Measurements from ENCODE around the gene PTPN3. TPM values are rescaled to one million over a fixed set of nuclear protein-coding genes. Genes with fewer than 3 reads are reported as not detected.

The PTPN3 gene
- total and polyA plus RNA-seq, 2 experiments from 2014 or later, result 1.4 to 2.6 TPM

DNA sequence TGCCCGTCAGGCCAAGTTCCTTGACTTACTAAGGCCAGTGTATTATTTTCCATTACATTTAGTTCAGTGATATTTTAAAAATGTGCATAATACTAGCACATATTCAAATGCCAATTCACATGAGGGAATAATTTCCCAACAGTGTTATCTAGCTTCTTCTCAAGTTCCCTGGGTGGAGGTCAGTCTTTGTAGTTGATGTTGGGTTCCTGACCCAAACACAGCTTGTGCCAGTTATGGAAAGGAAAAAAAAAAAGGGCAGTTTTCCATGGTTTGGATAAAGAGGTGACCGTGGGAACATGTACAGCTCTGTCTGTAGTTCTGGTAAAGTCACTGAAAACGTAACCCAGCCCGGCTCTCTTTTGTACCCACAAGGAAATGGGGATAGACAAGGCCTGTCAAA, 11.5 kb upstream of the PTPN3 start (continued):
- TF ChIP-seq, protein P1, sequence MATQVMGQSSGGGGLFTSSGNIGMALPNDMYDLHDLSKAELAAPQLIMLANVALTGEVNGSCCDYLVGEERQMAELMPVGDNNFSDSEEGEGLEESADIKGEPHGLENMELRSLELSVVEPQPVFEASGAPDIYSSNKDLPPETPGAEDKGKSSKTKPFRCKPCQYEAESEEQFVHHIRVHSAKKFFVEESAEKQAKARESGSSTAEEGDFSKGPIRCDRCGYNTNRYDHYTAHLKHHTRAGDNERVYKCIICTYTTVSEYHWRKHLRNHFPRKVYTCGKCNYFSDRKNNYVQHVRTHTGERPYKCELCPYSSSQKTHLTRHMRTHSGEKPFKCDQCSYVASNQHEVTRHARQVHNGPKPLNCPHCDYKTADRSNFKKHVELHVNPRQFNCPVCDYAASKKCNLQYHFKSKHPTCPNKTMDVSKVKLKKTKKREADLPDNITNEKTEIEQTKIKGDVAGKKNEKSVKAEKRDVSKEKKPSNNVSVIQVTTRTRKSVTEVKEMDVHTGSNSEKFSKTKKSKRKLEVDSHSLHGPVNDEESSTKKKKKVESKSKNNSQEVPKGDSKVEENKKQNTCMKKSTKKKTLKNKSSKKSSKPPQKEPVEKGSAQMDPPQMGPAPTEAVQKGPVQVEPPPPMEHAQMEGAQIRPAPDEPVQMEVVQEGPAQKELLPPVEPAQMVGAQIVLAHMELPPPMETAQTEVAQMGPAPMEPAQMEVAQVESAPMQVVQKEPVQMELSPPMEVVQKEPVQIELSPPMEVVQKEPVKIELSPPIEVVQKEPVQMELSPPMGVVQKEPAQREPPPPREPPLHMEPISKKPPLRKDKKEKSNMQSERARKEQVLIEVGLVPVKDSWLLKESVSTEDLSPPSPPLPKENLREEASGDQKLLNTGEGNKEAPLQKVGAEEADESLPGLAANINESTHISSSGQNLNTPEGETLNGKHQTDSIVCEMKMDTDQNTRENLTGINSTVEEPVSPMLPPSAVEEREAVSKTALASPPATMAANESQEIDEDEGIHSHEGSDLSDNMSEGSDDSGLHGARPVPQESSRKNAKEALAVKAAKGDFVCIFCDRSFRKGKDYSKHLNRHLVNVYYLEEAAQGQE (IDR thresholded peaks at IDR 0.05; ENCODE audit: unreplicated experiment), result no peak
- TF ChIP-seq, protein P2, sequence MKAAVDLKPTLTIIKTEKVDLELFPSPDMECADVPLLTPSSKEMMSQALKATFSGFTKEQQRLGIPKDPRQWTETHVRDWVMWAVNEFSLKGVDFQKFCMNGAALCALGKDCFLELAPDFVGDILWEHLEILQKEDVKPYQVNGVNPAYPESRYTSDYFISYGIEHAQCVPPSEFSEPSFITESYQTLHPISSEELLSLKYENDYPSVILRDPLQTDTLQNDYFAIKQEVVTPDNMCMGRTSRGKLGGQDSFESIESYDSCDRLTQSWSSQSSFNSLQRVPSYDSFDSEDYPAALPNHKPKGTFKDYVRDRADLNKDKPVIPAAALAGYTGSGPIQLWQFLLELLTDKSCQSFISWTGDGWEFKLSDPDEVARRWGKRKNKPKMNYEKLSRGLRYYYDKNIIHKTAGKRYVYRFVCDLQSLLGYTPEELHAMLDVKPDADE (IDR thresholded peaks at IDR 0.05), result no peak
- TF ChIP-seq EZH2 (IDR thresholded peaks at IDR 0.05; ENCODE audit: low read depth, unreplicated experiment) (no peak), ZNF114 (CRISPR knock-in tag; IDR thresholded peaks at IDR 0.05) (no peak), STAT1 (IDR thresholded peaks at IDR 0.05; ENCODE audit: unreplicated experiment) (no peak), ZNF331 (CRISPR knock-in tag; IDR thresholded peaks at IDR 0.05; ENCODE audit: low read depth) (no peak)

DNA sequence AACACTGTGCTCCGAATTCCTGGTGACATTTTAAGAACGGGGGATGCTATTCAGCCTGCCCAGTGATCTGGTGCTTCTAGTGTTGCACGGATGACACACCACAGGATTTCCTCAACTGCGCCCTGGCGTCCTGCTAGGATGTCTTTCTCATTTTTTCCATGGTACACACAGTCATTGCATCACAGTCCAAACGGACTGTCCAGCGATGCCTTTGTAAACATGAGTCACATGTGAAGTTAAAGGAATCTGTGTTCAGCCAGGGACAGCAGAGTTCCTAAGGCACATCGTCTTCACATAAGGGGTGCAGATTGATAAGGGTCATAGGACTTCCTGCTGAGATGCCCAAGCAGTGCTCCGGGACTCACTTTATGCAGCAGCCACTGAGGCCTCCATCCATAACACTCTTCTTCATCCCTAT, 9.3 kb upstream of the PTPN3 start:
- H3K27me3 Mint-ChIP-seq (ENCODE audit: insufficient read depth, low read depth, poor library complexity), result peaks cover 2% of the 10 kb centered on the region
- Histone ChIP-seq H3K27me3 (ENCODE audit: insufficient read depth) (no peaks in the 10 kb centered on the region), H2AFZ (no peak overlapping the region), H3K27ac (ENCODE audit: low read depth) (no peak overlapping the region), H3K4me1 (ENCODE audit: insufficient read depth) (no peaks in the 10 kb centered on the region), H3K4me3 (no peak overlapping the region), H3K9me2 (ENCODE audit: insufficient read depth) (no peaks in the 10 kb centered on the region), H3F3A (replicated peaks; ENCODE audit: low read depth) (no peaks in the 10 kb centered on the region), H3K36me3 (ENCODE audit: insufficient read depth) (no peaks in the 10 kb centered on the region), H4K20me1 (replicated peaks; ENCODE audit: insufficient read depth) (no peaks in the 10 kb centered on the region), H3K79me2 (replicated peaks; ENCODE audit: insufficient read depth) (no peaks in the 10 kb centered on the region), H3K4me2 (no peak overlapping the region)
- DNase-seq (ENCODE audit: low spot score) (no peak), ATAC-seq (no peak)
- H3K4me3 Mint-ChIP-seq, result no peak overlapping the region
- no peaks in the 10 kb centered on the region for H3K9me3 Mint-ChIP-seq
- H3K4me1 Mint-ChIP-seq, result peaks cover 4% of the 10 kb centered on the region
- no peak overlapping the region for H3K27ac Mint-ChIP-seq
- H3K36me3 Mint-ChIP-seq (ENCODE audit: low read depth), result no peaks in the 10 kb centered on the region
- TF ChIP-seq JUNB (IDR thresholded peaks at IDR 0.05; ENCODE audit: unreplicated experiment) (no peak), CREB1 (CRISPR knock-in tag; IDR thresholded peaks at IDR 0.05; ENCODE audit: low read depth) (no peak), EZH2 (IDR thresholded peaks at IDR 0.05; ENCODE audit: low read depth, unreplicated experiment) (no peak), ZNF331 (CRISPR knock-in tag; IDR thresholded peaks at IDR 0.05; ENCODE audit: low read depth) (no peak), STAT1 (IDR thresholded peaks at IDR 0.05; ENCODE audit: unreplicated experiment) (no peak), NANOG (IDR thresholded peaks at IDR 0.05; ENCODE audit: borderline replicate concordance) (no peak)
- TF ChIP-seq, protein P3, sequence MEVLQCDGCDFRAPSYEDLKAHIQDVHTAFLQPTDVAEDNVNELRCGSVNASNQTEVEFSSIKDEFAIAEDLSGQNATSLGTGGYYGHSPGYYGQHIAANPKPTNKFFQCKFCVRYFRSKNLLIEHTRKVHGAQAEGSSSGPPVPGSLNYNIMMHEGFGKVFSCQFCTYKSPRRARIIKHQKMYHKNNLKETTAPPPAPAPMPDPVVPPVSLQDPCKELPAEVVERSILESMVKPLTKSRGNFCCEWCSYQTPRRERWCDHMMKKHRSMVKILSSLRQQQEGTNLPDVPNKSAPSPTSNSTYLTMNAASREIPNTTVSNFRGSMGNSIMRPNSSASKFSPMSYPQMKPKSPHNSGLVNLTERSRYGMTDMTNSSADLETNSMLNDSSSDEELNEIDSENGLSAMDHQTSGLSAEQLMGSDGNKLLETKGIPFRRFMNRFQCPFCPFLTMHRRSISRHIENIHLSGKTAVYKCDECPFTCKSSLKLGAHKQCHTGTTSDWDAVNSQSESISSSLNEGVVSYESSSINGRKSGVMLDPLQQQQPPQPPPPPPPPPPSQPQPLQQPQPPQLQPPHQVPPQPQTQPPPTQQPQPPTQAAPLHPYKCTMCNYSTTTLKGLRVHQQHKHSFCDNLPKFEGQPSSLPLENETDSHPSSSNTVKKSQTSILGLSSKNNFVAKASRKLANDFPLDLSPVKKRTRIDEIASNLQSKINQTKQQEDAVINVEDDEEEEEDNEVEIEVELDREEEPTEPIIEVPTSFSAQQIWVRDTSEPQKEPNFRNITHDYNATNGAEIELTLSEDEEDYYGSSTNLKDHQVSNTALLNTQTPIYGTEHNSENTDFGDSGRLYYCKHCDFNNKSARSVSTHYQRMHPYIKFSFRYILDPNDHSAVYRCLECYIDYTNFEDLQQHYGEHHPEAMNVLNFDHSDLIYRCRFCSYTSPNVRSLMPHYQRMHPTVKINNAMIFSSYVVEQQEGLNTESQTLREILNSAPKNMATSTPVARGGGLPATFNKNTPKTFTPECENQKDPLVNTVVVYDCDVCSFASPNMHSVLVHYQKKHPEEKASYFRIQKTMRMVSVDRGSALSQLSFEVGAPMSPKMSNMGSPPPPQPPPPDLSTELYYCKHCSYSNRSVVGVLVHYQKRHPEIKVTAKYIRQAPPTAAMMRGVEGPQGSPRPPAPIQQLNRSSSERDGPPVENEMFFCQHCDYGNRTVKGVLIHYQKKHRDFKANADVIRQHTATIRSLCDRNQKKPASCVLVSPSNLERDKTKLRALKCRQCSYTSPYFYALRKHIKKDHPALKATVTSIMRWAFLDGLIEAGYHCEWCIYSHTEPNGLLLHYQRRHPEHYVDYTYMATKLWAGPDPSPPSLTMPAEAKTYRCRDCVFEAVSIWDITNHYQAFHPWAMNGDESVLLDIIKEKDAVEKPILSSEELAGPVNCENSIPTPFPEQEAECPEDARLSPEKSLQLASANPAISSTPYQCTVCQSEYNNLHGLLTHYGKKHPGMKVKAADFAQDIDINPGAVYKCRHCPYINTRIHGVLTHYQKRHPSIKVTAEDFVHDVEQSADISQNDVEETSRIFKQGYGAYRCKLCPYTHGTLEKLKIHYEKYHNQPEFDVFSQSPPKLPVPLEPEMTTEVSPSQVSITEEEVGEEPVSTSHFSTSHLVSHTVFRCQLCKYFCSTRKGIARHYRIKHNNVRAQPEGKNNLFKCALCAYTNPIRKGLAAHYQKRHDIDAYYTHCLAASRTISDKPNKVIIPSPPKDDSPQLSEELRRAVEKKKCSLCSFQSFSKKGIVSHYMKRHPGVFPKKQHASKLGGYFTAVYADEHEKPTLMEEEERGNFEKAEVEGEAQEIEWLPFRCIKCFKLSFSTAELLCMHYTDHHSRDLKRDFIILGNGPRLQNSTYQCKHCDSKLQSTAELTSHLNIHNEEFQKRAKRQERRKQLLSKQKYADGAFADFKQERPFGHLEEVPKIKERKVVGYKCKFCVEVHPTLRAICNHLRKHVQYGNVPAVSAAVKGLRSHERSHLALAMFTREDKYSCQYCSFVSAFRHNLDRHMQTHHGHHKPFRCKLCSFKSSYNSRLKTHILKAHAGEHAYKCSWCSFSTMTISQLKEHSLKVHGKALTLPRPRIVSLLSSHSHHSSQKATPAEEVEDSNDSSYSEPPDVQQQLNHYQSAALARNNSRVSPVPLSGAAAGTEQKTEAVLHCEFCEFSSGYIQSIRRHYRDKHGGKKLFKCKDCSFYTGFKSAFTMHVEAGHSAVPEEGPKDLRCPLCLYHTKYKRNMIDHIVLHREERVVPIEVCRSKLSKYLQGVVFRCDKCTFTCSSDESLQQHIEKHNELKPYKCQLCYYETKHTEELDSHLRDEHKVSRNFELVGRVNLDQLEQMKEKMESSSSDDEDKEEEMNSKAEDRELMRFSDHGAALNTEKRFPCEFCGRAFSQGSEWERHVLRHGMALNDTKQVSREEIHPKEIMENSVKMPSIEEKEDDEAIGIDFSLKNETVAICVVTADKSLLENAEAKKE (CRISPR knock-in tag; IDR thresholded peaks at IDR 0.05), result no peak
- TF ChIP-seq, protein P2 (IDR thresholded peaks at IDR 0.05), result no peak
- TF ChIP-seq, protein P4, sequence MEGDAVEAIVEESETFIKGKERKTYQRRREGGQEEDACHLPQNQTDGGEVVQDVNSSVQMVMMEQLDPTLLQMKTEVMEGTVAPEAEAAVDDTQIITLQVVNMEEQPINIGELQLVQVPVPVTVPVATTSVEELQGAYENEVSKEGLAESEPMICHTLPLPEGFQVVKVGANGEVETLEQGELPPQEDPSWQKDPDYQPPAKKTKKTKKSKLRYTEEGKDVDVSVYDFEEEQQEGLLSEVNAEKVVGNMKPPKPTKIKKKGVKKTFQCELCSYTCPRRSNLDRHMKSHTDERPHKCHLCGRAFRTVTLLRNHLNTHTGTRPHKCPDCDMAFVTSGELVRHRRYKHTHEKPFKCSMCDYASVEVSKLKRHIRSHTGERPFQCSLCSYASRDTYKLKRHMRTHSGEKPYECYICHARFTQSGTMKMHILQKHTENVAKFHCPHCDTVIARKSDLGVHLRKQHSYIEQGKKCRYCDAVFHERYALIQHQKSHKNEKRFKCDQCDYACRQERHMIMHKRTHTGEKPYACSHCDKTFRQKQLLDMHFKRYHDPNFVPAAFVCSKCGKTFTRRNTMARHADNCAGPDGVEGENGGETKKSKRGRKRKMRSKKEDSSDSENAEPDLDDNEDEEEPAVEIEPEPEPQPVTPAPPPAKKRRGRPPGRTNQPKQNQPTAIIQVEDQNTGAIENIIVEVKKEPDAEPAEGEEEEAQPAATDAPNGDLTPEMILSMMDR (conservative IDR thresholded peaks at IDR 0.05; ENCODE audit: low read depth in 2 of 2), result no peak
